HEK293 (cell line): ENCODE results near the gene NFIX.
A peak's percentile ranks its signal among the peaks of the same experiment; 100 is the strongest.

ENCODE experiments used
- FEZF1 ChIP-seq: fragments of 450-650 bp; formaldehyde crosslinking; IDR thresholded peaks from 2 replicates; pipeline ENCODE4 v1.5.1; 2016; ENCODE audit warnings: missing biosample characterization, missing genetic modification characterization
- IKZF3 ChIP-seq: fragments of 450-650 bp; IDR thresholded peaks from 2 replicates; pipeline ENCODE4 v1.5.0; 2018; ENCODE audit warnings: missing biosample characterization, mild to moderate bottlenecking, missing genetic modification characterization, moderate library complexity
- MYNN ChIP-seq: fragments of 450-650 bp; formaldehyde crosslinking; IDR thresholded peaks from 2 replicates; pipeline ENCODE4 v1.5.1; 2016; ENCODE audit warnings: missing biosample characterization, missing genetic modification characterization, borderline replicate concordance
- PRDM1 ChIP-seq: fragments of 450-650 bp; formaldehyde crosslinking; IDR thresholded peaks from 2 replicates; pipeline ENCODE4; 2016; ENCODE audit warnings: missing biosample characterization, missing genetic modification characterization
- WT1 ChIP-seq: fragments of 450-650 bp; formaldehyde crosslinking; IDR thresholded peaks from 2 replicates; pipeline ENCODE4 v1.5.1; 2016; ENCODE audit warnings: missing biosample characterization, missing genetic modification characterization
- ZBTB17 ChIP-seq: fragments of 450-650 bp; formaldehyde crosslinking; IDR thresholded peaks from 2 replicates; pipeline ENCODE4 v1.5.1; 2016; ENCODE audit warnings: missing biosample characterization, missing genetic modification characterization
- ZBTB21 ChIP-seq: fragments of 450-650 bp; formaldehyde crosslinking; IDR thresholded peaks from 2 replicates; pipeline ENCODE4 v1.5.1; 2017; ENCODE audit warnings: missing biosample characterization, missing genetic modification characterization
- ZBTB8A ChIP-seq: fragments of 450-650 bp; formaldehyde crosslinking; IDR thresholded peaks from 2 replicates; pipeline ENCODE4 v1.5.1; 2016; ENCODE audit warnings: missing biosample characterization, missing genetic modification characterization
- ZFP37 ChIP-seq: fragments of 450-650 bp; formaldehyde crosslinking; IDR thresholded peaks from 2 replicates; pipeline ENCODE4 v1.5.1; 2016; ENCODE audit warnings: missing biosample characterization, missing genetic modification characterization
- ZNF132 ChIP-seq: fragments of 450-650 bp; formaldehyde crosslinking; IDR thresholded peaks from 2 replicates; pipeline ENCODE4 v1.5.1; 2017; ENCODE audit warnings: missing biosample characterization, missing genetic modification characterization, borderline replicate concordance
- ZNF133 ChIP-seq: fragments of 450-650 bp; formaldehyde crosslinking; IDR thresholded peaks from 2 replicates; pipeline ENCODE4 v1.5.1; 2016; ENCODE audit warnings: missing biosample characterization, missing genetic modification characterization
- ZNF16 ChIP-seq: fragments of 450-650 bp; formaldehyde crosslinking; IDR thresholded peaks from 2 replicates; pipeline ENCODE4 v1.5.1; 2016; ENCODE audit warnings: low read depth, missing biosample characterization, missing genetic modification characterization
- ZNF223 ChIP-seq: fragments of 450-650 bp; formaldehyde crosslinking; IDR thresholded peaks from 2 replicates; pipeline ENCODE4 v1.5.1; 2016; ENCODE audit warnings: missing biosample characterization, missing genetic modification characterization
- ZNF239 ChIP-seq: fragments of 450-650 bp; formaldehyde crosslinking; IDR thresholded peaks from 2 replicates; pipeline ENCODE4 v1.5.1; 2016; ENCODE audit warnings: missing biosample characterization, missing genetic modification characterization
- ZNF266 ChIP-seq: fragments of 450-650 bp; formaldehyde crosslinking; IDR thresholded peaks from 2 replicates; pipeline ENCODE4 v1.5.1; 2016; ENCODE audit warnings: missing biosample characterization, missing genetic modification characterization, low read depth
- ZNF292 ChIP-seq: fragments of 450-650 bp; formaldehyde crosslinking; IDR thresholded peaks from 2 replicates; pipeline ENCODE4 v1.5.1; 2016; ENCODE audit warnings: low read depth, missing biosample characterization, missing genetic modification characterization, borderline replicate concordance
- ZNF354C ChIP-seq: fragments of 450-650 bp; formaldehyde crosslinking; IDR thresholded peaks from 2 replicates; pipeline ENCODE4 v1.5.1; 2016; ENCODE audit warnings: missing biosample characterization, missing genetic modification characterization, low read depth, borderline replicate concordance
- ZNF366 ChIP-seq: fragments of 450-650 bp; formaldehyde crosslinking; conservative IDR thresholded peaks from 2 replicates; pipeline ENCODE4 v1.5.1; 2016; ENCODE audit warnings: missing biosample characterization, missing genetic modification characterization
- ZNF501 ChIP-seq: fragments of 450-650 bp; formaldehyde crosslinking; IDR thresholded peaks from 2 replicates; pipeline ENCODE4 v1.5.1; 2016; ENCODE audit warnings: missing biosample characterization, missing genetic modification characterization
- ZNF521 ChIP-seq: fragments of 450-650 bp; formaldehyde crosslinking; IDR thresholded peaks from 2 replicates; pipeline ENCODE4 v1.5.1; 2017; ENCODE audit warnings: missing biosample characterization, mild to moderate bottlenecking, missing genetic modification characterization
- ZNF549 ChIP-seq: fragments of 450-650 bp; IDR thresholded peaks from 2 replicates; pipeline ENCODE4 v1.5.1; 2018; ENCODE audit warnings: missing biosample characterization, missing genetic modification characterization, mild to moderate bottlenecking, inconsistent platforms, moderate library complexity
- ZNF571 ChIP-seq: fragments of 450-650 bp; formaldehyde crosslinking; IDR thresholded peaks from 2 replicates; pipeline ENCODE4 v1.5.0; 2017; ENCODE audit warnings: missing biosample characterization, missing genetic modification characterization
- ZNF626 ChIP-seq: fragments of 450-650 bp; sonication (Bioruptor Pico); formaldehyde crosslinking; IDR thresholded peaks from 2 replicates; pipeline ENCODE4 v1.5.1; 2018; ENCODE audit warnings: missing biosample characterization, missing genetic modification characterization, inconsistent platforms
- ZNF670 ChIP-seq: fragments of 450-650 bp; formaldehyde crosslinking; IDR thresholded peaks from 2 replicates; pipeline ENCODE4 v1.5.1; 2016; ENCODE audit warnings: missing biosample characterization, missing genetic modification characterization, low read depth
- ZNF747 ChIP-seq: fragments of 450-650 bp; formaldehyde crosslinking; IDR thresholded peaks from 2 replicates; pipeline ENCODE4 v1.5.1; 2016; ENCODE audit warnings: missing biosample characterization, missing genetic modification characterization
- ZNF777 ChIP-seq: fragments of 450-650 bp; formaldehyde crosslinking; IDR thresholded peaks from 2 replicates; pipeline ENCODE4 v1.5.1; 2017; ENCODE audit warnings: missing biosample characterization, missing genetic modification characterization, borderline replicate concordance
- ZSCAN16 ChIP-seq: fragments of 450-650 bp; formaldehyde crosslinking; IDR thresholded peaks from 2 replicates; pipeline ENCODE4 v1.5.1; 2016; ENCODE audit warnings: missing biosample characterization, missing genetic modification characterization
- TF ChIP-seq, protein P1 (sequence below): fragments of 450-650 bp; formaldehyde crosslinking; IDR thresholded peaks from 2 replicates; pipeline ENCODE4 v1.5.1; 2016; ENCODE audit warnings: missing biosample characterization, missing genetic modification characterization, borderline replicate concordance
- TF ChIP-seq, protein P2 (sequence below): fragments of 450-650 bp; formaldehyde crosslinking; IDR thresholded peaks from 2 replicates; pipeline ENCODE4 v1.5.1; 2016; ENCODE audit warnings: missing biosample characterization, missing genetic modification characterization
- TF ChIP-seq, protein P3 (sequence below): fragments of 450-650 bp; formaldehyde crosslinking; IDR thresholded peaks from 2 replicates; pipeline ENCODE4 v1.5.1; 2016; ENCODE audit warnings: missing biosample characterization, missing genetic modification characterization
- TF ChIP-seq, protein P4 (sequence below): fragments of 450-650 bp; formaldehyde crosslinking; IDR thresholded peaks from 2 replicates; pipeline ENCODE4 v1.5.1; 2016; ENCODE audit warnings: missing biosample characterization, missing genetic modification characterization
- TF ChIP-seq, protein P5 (sequence below): fragments of 450-650 bp; formaldehyde crosslinking; IDR thresholded peaks from 2 replicates; pipeline ENCODE4 v1.5.1; 2016; ENCODE audit warnings: missing biosample characterization, missing genetic modification characterization

NFIX gene

DNA sequence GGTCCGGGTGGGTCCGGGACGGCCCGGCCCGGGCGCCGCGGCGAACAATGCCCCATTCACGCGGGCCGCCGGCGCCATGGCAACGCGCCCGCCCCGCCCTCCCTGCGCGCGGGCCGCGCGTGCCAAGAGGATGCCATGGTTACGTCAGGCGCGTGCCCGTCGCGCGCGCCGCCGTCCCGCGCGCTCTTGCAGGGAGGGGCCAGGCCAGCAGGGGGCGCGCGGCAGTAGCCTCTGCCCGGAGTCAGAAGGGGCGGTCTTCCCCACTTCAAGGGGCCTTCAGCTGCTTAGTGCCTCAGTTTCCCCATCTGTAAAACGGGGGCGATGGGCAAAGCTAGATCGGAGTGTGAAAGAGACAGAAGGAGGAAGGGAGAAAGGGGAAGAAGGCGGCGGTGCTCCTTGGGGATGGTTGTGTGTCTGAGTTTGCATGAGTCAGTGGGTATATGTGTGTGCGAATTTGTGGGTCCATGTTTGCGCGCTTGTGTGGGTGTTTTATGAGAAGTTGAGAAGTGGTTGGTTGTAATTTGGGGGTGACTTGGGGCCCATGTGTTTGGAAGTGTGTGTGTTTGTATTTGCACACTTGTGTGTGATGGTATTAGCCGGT lies 11.6 kb upstream of the NFIX start (continued):
- TF ChIP-seq FEZF1 = no peak
- TF ChIP-seq ZNF747 (tag by site-specific recombination) = no peak
- TF ChIP-seq ZNF501 = no peak
- TF ChIP-seq ZNF626 (tag by site-specific recombination) = no peak
- no peak for TF ChIP-seq ZNF366 (tag by site-specific recombination)
- TF ChIP-seq ZBTB17 = no peak
- TF ChIP-seq, protein P1, sequence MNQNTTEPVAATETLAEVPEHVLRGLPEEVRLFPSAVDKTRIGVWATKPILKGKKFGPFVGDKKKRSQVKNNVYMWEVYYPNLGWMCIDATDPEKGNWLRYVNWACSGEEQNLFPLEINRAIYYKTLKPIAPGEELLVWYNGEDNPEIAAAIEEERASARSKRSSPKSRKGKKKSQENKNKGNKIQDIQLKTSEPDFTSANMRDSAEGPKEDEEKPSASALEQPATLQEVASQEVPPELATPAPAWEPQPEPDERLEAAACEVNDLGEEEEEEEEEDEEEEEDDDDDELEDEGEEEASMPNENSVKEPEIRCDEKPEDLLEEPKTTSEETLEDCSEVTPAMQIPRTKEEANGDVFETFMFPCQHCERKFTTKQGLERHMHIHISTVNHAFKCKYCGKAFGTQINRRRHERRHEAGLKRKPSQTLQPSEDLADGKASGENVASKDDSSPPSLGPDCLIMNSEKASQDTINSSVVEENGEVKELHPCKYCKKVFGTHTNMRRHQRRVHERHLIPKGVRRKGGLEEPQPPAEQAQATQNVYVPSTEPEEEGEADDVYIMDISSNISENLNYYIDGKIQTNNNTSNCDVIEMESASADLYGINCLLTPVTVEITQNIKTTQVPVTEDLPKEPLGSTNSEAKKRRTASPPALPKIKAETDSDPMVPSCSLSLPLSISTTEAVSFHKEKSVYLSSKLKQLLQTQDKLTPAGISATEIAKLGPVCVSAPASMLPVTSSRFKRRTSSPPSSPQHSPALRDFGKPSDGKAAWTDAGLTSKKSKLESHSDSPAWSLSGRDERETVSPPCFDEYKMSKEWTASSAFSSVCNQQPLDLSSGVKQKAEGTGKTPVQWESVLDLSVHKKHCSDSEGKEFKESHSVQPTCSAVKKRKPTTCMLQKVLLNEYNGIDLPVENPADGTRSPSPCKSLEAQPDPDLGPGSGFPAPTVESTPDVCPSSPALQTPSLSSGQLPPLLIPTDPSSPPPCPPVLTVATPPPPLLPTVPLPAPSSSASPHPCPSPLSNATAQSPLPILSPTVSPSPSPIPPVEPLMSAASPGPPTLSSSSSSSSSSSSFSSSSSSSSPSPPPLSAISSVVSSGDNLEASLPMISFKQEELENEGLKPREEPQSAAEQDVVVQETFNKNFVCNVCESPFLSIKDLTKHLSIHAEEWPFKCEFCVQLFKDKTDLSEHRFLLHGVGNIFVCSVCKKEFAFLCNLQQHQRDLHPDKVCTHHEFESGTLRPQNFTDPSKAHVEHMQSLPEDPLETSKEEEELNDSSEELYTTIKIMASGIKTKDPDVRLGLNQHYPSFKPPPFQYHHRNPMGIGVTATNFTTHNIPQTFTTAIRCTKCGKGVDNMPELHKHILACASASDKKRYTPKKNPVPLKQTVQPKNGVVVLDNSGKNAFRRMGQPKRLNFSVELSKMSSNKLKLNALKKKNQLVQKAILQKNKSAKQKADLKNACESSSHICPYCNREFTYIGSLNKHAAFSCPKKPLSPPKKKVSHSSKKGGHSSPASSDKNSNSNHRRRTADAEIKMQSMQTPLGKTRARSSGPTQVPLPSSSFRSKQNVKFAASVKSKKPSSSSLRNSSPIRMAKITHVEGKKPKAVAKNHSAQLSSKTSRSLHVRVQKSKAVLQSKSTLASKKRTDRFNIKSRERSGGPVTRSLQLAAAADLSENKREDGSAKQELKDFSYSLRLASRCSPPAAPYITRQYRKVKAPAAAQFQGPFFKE = 0 out of 2 replicates have a peak, but pooled peaks have one; percentile 3
- no peak for TF ChIP-seq WT1 (tag by site-specific recombination)
- TF ChIP-seq ZNF266 (tag by site-specific recombination) = no peak; the same call in 1 of the 2 replicates
- no peak for TF ChIP-seq ZNF132 (tag by site-specific recombination)
- TF ChIP-seq ZNF521 (tag by site-specific recombination) = no peak
- TF ChIP-seq ZNF354C (tag by site-specific recombination) = no peak
- no peak for TF ChIP-seq ZNF670 (tag by site-specific recombination)
- TF ChIP-seq, protein P2, sequence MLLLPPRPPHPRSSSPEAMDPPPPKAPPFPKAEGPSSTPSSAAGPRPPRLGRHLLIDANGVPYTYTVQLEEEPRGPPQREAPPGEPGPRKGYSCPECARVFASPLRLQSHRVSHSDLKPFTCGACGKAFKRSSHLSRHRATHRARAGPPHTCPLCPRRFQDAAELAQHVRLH (tag by site-specific recombination) = peak; percentile 71
- TF ChIP-seq, protein P3, sequence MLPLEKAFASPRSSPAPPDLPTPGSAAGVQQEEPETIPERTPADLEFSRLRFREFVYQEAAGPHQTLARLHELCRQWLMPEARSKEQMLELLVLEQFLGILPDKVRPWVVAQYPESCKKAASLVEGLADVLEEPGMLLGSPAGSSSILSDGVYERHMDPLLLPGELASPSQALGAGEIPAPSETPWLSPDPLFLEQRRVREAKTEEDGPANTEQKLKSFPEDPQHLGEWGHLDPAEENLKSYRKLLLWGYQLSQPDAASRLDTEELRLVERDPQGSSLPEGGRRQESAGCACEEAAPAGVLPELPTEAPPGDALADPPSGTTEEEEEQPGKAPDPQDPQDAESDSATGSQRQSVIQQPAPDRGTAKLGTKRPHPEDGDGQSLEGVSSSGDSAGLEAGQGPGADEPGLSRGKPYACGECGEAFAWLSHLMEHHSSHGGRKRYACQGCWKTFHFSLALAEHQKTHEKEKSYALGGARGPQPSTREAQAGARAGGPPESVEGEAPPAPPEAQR (tag by site-specific recombination) = no peak
- TF ChIP-seq ZNF223 (tag by site-specific recombination) = no peak
- TF ChIP-seq ZNF292 (tag by site-specific recombination) = no peak
- TF ChIP-seq ZBTB21 (tag by site-specific recombination) = no peak
- 0 out of 2 replicates have a peak, but pooled peaks have one; percentile 35 for TF ChIP-seq ZBTB8A (tag by site-specific recombination)
- TF ChIP-seq ZNF16 (tag by site-specific recombination) = no peak
- TF ChIP-seq ZNF549 (tag by site-specific recombination) = no peak
- TF ChIP-seq ZFP37 (tag by site-specific recombination) = no peak
- TF ChIP-seq, protein P4, sequence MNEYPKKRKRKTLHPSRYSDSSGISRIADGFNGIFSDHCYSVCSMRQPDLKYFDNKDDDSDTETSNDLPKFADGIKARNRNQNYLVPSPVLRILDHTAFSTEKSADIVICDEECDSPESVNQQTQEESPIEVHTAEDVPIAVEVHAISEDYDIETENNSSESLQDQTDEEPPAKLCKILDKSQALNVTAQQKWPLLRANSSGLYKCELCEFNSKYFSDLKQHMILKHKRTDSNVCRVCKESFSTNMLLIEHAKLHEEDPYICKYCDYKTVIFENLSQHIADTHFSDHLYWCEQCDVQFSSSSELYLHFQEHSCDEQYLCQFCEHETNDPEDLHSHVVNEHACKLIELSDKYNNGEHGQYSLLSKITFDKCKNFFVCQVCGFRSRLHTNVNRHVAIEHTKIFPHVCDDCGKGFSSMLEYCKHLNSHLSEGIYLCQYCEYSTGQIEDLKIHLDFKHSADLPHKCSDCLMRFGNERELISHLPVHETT (tag by site-specific recombination) = no peak
- TF ChIP-seq ZNF133 (tag by site-specific recombination) = no peak
- TF ChIP-seq, protein P5, sequence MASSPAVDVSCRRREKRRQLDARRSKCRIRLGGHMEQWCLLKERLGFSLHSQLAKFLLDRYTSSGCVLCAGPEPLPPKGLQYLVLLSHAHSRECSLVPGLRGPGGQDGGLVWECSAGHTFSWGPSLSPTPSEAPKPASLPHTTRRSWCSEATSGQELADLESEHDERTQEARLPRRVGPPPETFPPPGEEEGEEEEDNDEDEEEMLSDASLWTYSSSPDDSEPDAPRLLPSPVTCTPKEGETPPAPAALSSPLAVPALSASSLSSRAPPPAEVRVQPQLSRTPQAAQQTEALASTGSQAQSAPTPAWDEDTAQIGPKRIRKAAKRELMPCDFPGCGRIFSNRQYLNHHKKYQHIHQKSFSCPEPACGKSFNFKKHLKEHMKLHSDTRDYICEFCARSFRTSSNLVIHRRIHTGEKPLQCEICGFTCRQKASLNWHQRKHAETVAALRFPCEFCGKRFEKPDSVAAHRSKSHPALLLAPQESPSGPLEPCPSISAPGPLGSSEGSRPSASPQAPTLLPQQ (tag by site-specific recombination) = peak; percentile 58; the same call in 1 of the 2 replicates
- no peak for TF ChIP-seq ZSCAN16 (tag by site-specific recombination)
- TF ChIP-seq PRDM1 (tag by site-specific recombination) = no peak
- no peak for TF ChIP-seq ZNF571
- no peak for TF ChIP-seq ZNF239 (tag by site-specific recombination)
- TF ChIP-seq MYNN = no peak
- no peak for TF ChIP-seq IKZF3 (tag by site-specific recombination)
- TF ChIP-seq ZNF777 (tag by site-specific recombination) = no peak
